ENCODE data around the gene PPP1R11.

Gene PPP1R11

DNA sequence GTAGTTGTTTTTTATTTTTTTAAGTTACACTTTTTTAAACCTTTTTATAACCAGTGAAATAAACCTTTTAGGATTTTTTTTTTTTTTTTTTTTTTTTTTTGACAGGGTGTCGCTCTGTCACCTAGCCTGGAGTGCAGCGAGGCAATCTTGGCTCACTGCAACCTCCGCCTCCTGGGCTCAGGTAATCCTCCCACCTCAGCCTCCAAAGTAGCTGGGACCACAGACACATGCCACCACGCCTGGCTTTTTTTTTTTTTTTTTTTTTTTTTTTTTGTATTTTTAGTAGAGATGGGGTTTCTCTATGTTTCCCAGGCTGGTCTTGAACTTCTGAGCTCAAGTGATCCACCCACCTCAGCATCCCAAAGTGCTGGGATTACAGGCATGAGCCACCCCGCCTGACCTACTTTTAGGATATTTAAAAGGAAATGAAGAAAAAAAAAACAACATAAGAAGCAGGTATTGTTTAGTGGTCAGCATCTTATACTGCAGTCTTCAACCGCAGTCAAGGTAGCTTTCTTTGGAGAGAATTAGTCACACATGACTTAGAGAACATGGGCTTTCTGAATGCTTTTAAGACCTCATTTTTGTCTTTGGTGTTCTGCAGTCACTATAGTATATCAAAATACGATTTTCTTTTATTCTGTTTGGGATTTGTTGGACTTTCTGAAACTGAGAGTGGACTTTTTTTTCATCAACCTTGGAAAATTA lies 4.4 kb upstream of the PPP1R11 start:
- DNase-seq: no peak

DNA sequence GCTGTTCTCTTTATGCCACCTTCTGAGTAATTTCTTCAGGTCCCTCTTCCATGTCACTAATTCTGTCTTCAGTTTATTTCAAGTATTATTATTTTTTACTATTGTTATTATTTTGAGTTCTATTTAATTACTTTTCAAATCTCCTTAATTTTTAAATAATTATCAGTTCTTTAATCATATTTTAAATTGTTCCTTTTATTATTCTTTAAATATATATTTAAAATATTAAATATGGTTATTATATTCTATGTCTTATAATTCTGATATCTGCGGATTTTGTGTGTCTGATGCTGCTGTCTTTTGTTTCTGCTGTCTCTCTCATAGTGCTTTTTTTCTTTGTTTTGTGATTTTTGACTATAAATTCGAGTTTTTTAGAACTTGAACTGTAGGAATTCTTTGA lies 3.7 kb upstream of the PPP1R11 start:
- no peak for DNase-seq

DNA sequence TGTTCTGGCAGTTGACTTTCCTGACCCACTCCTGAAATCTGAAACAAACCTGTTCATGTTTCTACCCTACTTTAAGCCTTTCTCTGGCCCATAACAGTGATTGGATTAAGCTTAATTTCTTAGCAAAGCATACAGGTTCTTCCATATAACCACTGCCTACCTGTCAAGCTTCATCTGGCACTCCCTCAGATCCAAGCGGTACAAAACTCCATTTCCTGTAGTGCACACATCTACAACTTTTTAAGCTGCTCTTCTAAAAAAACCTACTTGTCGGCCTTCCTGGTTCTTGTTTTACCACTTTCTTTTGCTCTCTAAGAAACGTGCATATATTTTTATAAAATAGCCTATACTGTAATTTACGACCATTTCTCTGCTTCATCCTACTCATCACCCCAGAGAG lies 916 bp upstream of the PPP1R11 start:
- no peak for DNase-seq

DNA sequence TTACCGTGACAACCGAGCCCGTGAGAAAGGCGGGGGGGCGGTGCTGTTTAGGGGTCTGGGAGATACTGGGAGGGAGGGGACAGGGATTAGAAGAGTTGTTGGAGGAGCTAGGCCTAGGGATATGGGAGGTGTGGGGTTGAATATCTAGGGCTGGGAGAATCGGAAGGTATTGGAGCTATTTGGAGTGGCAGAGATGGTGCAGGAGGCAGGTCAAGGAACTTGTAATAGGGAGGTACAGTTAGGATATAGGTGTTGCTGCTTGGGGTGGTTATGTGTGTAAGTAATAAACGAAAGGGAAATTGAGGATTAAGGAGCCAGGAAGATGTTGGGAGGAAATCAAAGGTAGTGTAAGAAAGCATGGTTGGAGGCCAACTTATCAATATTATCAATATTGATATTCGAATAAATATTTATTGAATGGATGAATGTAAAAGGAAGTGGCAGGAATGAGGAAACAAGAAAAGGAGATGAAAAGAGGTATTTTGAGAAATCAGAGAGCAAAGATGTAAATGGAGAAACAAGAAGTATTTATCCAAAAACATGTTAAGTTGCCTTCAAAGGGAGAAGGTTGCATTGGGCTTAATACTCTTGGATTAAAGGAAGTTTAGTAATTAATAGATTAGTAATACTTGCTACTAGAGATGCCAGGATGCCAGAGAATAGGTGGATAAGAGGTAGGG lies 602 bp downstream of the PPP1R11 start:
- no peak for DNase-seq

DNA sequence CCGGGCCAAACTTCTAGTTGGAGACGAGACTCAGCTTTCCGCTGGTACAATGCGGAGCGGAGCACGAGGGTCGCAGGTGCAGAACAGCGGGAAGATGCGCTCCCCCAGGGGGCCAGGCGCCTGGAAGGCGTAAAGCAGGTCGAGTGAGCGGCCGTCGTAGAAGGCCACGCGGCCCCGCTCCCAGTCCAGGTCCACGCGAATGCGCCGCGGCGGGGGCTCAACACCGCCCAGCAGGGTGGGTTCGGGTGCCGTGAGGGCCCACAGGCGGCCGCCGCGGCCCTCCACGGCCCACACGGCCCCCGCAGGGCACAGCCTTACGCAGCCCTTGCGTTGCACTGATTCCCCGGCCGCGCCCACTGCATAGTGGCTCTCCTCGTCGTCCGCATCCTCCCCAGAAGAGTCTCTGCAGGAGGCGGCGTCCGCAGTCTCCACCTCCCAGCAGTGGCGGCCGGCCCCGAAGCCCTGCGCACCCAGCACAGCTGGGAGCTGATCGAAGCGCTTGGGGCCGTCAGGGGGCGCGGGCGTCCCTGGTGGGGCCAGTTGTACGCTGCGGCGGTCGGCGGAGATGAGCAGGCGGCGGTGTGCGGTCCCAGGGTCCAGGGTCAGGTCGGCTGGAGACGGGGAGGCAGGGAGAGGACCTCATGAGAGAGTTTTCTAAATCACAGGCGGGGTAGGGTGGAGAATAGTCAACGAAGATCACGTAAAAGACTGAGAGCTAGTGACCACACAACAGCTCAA lies 4.3 kb downstream of the PPP1R11 start:
- DNase-seq: no peak

DNA sequence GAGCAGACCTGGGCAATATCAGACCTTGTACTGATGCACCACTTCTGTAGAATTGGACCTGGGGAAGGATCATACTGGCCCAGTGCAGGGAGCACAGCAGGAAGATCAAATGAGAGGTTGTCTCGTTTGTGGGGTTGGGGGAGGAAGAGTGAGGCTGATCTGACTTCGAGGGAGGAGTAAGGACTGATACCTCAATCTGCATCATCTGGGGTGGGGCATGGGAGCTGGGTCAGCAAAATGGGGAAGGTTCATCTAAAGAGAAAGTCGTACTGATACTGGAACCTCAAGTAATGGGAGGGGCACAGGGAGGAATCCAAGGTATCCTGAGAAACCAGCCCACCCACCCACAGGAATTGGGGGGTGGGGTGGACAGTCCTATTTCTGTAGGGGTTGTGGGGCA lies 4.9 kb downstream of the PPP1R11 start:
- DNase-seq: no peak

DNA sequence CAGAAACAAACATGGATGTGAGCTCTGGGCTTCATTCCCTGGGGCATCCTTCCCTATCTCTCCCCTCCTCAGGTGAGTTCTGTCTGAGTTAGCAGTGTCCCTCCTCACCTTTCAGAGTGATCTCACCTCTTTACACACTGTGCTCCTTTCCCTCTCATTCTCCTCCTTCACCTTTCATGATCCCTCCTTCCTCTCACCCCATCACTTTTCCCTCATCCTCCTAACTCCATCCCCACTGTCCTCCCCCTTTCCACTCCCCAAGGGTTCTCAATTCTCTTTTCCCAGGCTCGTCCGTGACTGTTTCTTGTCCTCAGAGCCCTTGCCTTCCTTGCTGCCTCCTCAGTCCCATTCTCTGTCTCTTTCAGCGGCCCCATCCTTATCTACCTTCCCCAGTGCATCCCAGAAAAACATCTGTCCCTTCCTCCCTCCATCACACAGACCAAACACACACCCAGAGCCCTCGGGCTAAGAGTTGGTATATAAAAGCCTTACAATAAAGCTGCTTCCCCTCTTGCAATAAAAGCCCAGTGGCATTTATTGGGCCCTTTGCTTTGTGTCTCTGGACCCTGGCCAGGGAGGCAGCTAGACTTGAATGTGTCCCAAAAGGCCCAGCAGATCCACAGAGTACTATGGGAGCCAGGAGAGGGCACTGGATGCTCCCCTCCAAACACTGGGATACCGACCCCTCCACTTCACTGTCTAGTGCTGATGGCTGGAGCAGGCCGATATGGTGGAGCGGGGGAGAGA lies 6.7 kb downstream of the PPP1R11 start:
- DNase-seq: no peak

DNA sequence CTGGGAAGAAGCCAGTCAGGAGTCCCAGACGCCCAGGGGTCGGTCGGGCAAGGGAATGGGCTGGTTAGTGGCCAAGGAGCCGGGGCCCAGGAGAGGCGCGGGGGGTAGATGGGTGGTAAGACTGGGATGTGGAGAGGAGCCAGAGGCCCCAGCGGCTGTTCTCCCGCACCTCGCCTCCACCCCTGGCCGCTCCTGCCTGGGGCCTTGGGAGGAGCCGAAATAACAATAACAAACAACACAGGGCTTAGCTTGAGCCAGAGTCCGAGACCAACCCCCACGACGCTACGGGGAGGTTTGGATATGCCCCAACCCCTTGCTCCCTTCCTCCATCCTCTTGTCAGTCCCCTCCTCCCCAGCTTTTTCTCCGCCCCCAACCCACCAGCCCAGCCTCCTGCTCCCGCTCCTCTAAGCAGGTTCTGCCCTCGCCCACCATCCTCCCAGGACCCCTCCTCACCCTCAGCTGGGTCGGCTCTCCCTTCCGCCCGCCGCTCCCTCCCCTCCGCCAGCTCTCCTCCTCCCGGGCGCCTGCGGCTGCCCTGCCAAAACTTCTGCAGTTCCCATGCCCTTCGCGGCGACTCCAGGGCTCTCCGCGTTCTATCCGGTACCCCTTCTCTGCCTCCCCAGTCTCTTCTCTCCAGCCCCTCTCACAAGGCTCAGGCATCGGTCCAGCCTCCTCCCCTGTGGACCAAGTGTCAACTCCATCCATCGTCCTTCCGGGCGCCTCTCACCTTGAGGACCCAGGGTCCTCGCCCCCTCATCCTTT lies 7.5 kb downstream of the PPP1R11 start:
- no peak for DNase-seq

DNA sequence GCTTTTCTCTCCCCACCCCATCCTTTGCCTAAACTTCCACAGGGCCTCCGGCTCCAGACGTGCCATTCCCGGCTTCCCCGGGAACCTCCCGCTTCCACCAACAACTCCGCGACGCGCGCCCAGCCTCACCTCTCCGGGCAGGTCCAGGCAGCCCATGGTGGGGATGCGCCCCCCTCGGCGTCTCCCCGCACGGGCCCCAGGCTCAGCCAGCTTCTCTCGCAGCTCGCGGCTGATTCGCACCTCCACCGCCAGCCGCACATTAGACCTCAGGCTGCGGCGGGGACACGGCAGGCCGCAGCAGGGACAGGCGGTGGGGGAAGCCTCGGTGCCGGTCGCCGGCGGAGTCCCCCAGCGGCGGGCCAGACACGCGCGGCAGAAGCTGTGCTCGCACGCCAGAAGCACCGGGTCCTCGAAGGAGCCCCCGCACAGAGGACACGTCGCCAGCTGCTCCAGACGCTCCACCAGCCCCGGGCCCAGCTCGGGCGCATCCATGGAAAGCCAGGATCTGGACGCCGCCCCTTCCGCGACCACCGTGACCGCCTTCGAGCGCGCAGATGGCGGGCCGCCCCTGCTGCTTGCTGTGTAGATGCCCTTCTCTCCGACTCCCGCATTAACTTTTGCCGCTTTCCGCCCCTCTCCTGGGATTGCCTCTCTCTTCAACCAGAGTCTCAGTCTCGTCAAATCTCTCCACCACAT lies 8.2 kb downstream of the PPP1R11 start, which contains the start of gene RNF39:
Gene RNF39, minus strand, starts transcription at position 676 of the 696 bp plus-strand sequence. Its CDS starts 184 bp downstream, at position 492.
- no peak for DNase-seq

DNA sequence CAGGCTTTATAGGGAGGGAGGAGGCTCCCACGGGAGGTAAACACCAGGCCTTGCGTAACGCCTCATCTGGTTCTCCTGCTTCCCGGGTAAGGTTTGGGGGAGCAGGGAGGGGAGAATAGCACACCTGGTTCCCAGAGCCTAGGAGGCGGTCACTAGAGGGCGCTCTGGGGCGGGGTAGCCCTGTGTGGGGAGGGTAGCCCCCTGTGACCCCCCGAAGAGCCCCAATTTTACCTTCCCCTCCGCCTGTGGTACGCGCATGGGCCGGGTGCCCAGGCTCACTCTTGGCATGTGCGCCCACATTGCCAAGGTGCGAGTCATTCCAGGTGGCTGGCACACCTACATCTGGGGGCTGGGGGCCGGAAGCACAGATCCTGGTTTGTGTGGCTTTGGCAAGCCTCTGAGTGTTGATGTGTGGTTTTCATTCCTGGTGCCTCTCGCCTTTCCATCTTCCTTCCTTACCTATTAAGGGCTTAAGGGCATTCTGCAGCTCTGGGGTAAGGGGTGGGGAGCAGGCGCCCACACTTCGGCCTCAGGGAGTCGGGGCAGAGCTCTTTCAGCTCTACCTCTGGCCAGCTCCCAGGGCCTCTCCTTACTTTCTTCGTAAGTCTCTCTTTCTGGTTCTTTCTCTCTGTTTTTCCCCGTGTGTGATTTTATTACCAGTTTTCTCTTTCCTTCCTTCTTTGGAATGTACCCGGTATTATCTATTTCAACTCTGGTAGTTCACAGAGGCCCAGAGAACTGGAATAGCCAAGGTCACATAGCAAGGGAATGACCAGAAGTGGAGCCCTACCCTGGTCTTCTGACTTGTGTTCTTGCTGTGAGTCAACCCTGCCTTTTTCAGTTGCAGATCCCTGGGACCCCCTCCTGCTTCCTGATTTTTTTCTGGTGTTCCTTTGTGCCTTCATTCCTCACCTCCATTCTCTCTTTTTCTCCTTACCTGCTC lies 9.1 kb downstream of the PPP1R11 start:
- peak; percentile 35 for DNase-seq

DNA sequence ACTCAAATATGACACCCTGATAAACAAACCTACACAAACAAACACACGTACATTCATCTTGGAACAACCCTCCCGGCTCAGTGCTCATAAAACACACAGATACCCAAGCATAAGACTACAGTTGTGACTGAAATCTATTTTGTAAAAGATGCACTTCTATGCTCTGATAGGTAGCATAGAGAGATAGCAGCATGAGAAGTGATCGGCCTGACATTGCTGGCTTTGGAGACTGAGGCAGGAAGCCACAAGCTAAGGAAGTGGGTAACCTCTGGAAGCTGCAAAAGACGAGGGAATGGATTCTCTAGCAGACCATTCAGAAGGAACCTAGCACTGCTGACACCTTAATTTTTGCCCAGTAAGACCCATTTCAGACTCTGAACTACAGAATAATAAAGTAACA lies 10.2 kb downstream of the PPP1R11 start:
- no peak for DNase-seq

DNA sequence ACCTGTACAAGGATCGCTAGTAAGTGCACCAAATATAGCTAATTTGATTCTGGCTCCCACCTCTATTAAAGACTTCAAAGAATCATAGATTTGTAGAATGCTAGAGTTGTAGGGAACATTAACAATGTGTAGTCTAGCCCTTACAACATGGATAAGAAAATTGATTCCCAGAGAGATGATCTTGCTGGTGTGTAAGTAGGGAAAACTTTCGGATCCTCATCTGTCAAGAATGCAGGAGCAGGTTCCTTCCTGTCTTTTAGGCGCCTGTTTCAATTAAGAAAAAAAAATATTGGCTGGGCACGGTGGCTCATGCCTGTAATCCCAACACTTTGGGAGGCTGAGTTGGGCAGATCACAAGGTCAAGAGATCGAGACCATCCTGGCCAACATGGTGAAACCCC lies 20.9 kb downstream of the PPP1R11 start:
- DNase-seq: no peak

DNA sequence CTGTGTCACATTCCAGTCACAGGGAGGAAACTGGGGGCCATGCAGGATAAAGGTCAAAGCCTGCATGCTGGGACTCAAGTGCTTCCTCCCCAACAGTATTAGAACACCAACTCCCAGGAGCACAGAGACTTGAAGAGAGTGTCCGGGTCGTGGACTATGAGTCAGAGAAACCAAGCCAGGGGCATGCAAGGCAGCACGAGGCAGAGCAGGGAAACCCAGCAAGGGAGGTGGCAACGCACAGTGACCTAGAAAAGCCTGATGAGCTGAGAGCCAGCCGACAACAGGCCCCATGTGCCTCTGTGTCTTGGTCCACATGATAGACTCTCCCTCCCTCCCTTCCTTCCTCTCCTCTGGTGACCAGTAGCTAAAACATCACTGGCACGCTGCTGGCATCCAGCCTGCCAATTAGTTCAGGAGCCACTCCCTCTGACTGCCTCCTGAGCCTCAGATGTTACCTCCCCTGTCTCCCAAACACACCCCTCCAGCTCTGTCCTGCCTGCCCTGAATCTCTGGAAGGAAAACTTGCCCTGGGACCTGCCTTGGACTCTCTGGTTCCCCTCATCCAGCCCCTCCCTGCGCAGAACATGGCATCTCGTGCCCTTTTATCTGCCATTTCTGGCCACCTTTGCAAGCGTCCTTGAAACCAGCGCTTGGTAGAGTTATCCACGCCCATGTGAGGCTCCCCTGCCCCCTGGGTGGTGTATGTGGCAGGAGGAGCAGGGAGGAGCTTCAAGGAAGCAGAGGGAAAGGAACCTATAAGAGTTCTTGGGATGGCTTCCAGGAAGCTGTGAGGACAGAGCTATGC lies 24.8 kb downstream of the PPP1R11 start:
- no peak for DNase-seq

DNA sequence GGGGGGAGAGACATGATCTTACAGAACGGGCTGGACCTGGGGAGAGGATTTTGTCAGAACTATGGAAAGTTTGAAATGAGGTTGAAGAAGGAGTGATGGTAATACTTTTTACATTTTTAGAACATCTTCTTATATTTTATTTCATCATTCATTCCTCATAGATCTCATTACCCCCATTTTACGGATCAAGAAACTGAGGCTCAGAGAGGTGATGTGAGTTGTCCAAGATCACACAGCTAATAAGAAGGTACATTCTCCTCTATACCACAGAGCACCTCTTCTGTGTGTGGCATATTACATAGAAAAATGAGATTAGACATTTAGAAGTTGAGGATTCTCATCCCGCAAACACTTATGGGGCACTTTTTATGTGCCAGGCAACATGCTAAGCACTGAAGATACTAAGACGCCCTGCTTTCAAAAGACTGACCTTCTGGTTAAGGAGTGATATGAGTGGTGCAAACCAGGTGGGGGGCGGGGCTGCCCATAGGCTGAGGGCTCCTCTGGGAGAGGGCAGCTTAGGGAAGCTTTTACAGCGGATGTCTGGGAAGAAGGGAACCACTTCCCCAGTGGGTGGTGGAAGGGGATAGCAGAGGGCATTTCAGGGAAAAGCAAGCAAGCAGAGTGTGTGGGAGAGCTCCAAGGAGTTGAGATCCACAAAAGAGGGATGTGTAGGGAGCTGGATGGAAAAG lies 26.0 kb downstream of the PPP1R11 start:
- no peak for DNase-seq

DNA sequence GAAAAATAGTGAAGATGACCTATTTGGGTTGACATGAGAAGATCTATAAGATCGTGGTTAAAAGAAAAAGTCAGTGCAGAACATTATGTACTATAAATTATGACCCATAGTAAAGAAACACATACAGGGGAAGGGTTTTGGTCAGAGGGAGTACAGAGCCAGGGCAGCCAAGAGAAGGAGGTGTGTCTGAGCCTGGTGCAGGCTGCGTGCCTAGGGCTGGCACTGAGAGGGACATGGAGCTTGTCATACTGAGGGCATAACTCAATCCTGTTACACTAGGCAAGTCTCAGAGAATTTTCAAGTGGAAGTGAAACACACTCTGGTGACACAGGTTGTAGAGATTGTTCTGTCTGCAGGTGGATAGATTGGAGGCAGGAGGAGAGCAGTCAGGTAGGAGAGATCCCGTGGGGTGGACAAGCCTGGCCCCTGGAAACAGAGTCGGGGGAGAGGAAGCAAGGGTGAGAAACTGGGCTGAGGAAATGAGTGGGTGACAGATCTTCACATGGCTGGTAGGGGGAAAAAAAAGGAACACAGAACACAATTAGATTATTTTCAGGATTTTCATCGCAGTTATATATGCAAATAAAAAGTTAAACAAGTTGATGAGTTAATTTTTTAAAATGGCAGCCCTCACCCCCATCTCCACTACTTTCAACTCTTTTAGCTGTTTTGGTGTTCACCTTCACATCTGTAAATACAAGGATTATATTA lies 27.1 kb downstream of the PPP1R11 start:
- no peak for DNase-seq

DNA sequence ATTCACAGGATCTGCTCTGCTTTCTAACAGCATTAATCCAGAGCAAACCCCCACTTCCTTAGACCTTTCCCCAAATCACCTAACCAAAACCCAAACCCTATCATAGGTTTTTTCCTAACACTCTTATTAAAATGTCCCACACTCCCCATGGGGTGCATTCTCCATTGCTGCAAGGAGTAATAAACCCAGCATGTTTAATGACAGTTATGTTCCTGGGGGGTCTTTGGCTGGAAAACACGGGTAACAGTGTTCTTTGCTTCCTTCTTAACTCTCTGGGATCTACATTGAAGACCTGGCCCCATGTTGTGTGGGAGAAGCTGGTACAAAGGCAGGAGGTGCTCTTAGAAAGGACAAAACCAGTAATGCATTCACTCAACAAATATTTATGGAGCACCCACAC lies 29.8 kb downstream of the PPP1R11 start:
- DNase-seq: no peak

DNA sequence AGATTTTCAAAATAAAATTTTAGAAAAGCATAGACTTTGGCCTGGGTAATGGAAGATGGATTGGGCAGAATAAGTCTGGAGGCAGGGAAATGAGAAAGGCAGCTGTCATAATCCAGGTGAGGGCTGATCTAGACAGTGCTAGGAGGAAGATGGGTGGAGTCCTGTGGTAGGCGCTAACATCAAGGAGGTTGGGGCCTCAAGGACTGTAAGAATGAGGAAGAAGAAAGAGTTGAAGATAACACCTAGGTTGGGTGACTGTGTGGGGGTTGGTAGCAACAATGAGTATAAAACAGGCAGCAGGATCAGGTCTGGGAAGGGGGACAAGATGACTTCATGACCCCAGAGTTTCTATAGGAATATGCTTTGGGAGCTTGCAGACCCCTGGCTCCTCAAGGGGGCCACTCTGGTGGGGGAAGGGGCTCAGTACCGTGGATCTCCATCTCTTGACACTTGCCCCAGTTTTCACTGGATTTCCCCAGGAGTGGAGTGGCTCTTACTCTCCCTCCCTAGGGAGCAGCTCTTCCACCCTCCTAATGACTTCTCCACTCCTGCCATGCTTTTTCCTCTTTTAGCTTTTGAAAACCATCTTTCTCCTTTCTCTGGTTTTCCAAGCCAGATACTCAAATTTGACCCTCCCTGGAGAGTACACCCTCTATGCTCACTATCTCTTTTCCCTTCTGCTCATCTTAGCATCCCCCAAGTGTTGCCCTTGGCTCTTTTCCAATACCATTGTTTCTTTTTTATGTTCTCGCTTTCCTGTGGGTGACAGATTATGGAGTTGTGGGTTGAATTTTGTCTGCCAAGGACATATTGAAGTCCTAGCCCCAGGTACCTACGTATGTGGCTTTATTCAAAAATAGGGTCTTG lies 31.1 kb downstream of the PPP1R11 start:
- DNase-seq: no peak

All from RPMI8226 (cell line).